Gastrocnemius medialis (tissue), 4 donors: ENCODE results near the gene ALOX5. TPM values are rescaled to one million over a fixed set of nuclear protein-coding genes. Genes with fewer than 3 reads are reported as not detected.

Experiments
- ATAC-seq, 2 donors: fragments of 150-250 bp; one replicate each; pipeline ENCODE4 v1.9.1; 2016
- DNase-seq, 2 donors: peaks; one replicate each; pipeline ENCODE4 v3.0.0-alpha.2; 2019
- H3K27ac ChIP-seq, 4 donors: fragments of 200-600 bp; sonication (generic); 1 replicate in 1 of 4; 2 replicates in 3 of 4; pipeline ENCODE4 v1.5.1; 2016 to 2018; ENCODE audit warnings: mild to moderate bottlenecking in 2 of 4, moderate library complexity in 1 of 4
- H3K27me3 ChIP-seq, 3 donors: fragments of 200-600 bp; sonication (generic) in 2 of 3; 1 replicate in 1 of 3; 2 replicates in 2 of 3; pipeline versions ENCODE4 v1.5.1 to v1.6.0; 2016 to 2019; ENCODE audit warnings: mild to moderate bottlenecking in 1 of 3, moderate library complexity in 1 of 3
- H3K36me3 ChIP-seq, 2 donors: fragments of 200-600 bp; sonication (generic) in 1 of 2; one replicate each; pipeline ENCODE4 v1.5.1; 2017 to 2018
- H3K4me1 ChIP-seq, 2 donors: fragments of 200-600 bp; sonication (generic) in 1 of 2; one replicate each; pipeline ENCODE4 v1.5.1; 2016 to 2017; ENCODE audit warnings: mild to moderate bottlenecking in 2 of 2
- H3K4me3 ChIP-seq, 4 donors: fragments of 200-600 bp; sonication (generic) in 3 of 4; 1 replicate in 1 of 4; 2 replicates in 3 of 4; pipeline ENCODE4 v1.5.1; 2016 to 2019; ENCODE audit warnings: mild to moderate bottlenecking in 2 of 4
- H3K9me3 ChIP-seq, 3 donors: fragments of 200-600 bp; sonication (generic) in 2 of 3; 1 replicate in 1 of 3; 2 replicates in 2 of 3; pipeline ENCODE4 v1.5.1; 2016 to 2019
- POLR2A ChIP-seq, 2 donors: fragments of 450-650 bp; IDR thresholded peaks; one replicate each; pipeline ENCODE4 v1.6.1; 2017; ENCODE audit warnings: antibody characterized with exemption in 2 of 2, mild to moderate bottlenecking in 2 of 2, moderate library complexity in 2 of 2
- in situ Hi-C, 4 donors: fragments of 200-750 bp; cut with MboI; loops; one replicate each; pipeline versions ENCODE4 v1.15.0 to v1.8.0; 2017; ENCODE audit warnings: low sequenced_read_pairs in 4 of 4
- intact Hi-C: fragments of 100-400 bp; cut with DNase I; formaldehyde crosslinking; loops from one replicate; pipeline ENCODE4 v1.15.1; 2023; ENCODE audit warnings: low total_unique reads
- total RNA-seq, 4 donors: library from RNA; depleted of rRNA; stranded (reverse); fragments of >200 nt; gene quantifications; one replicate each; pipeline versions ENCODE4 v1.1.0 to v1.2.3, GENCODE V29; 2016
- TF ChIP-seq, protein P1 (sequence below), 5 experiments: fragments of 450-650 bp in 3 of 5; fragments of 200-600 bp in 2 of 5; sonication (generic) in 2 of 5; IDR thresholded peaks in 4 of 5; conservative IDR thresholded peaks in 1 of 5; 1 replicate in 4 of 5; 2 replicates in 1 of 5; pipeline ENCODE4 v1.5.1; 2016 to 2019; ENCODE audit warnings: antibody characterized with exemption in 5 of 5, mild to moderate bottlenecking in 3 of 5, moderate library complexity in 3 of 5

ALOX5 gene
- total RNA-seq, 4 donors from 2014 or later = 1.5 to 10.8 (median 4.2) TPM

DNA sequence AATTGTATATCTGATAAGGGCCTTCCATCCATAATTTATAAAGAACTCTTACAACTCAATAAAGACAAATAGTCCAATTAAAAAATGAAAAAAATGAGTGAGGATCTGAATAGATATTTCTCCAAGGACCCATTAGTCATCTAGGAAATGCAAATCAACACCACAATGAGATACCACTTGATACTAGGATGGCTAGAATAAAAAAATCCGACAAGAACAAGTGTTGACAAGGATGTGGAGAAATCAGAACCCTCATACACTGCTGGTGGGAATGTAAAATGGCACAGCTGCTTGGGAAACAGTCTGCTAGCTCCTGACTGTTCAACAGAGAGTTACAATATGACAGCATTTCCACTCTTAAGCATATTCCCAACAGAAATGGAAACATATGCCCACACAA is 24.6 kb downstream of the ALOX5 start:
- H3K27me3 ChIP-seq = peaks cover 0 to 8% (median 3%) of the 10 kb centered on the region in 3 donors
- TF ChIP-seq, protein P1, sequence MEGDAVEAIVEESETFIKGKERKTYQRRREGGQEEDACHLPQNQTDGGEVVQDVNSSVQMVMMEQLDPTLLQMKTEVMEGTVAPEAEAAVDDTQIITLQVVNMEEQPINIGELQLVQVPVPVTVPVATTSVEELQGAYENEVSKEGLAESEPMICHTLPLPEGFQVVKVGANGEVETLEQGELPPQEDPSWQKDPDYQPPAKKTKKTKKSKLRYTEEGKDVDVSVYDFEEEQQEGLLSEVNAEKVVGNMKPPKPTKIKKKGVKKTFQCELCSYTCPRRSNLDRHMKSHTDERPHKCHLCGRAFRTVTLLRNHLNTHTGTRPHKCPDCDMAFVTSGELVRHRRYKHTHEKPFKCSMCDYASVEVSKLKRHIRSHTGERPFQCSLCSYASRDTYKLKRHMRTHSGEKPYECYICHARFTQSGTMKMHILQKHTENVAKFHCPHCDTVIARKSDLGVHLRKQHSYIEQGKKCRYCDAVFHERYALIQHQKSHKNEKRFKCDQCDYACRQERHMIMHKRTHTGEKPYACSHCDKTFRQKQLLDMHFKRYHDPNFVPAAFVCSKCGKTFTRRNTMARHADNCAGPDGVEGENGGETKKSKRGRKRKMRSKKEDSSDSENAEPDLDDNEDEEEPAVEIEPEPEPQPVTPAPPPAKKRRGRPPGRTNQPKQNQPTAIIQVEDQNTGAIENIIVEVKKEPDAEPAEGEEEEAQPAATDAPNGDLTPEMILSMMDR (IDR thresholded peaks at IDR 0.05 in 4 of 5, conservative IDR thresholded peaks at IDR 0.05 in 1 of 5) = no peak
- TF ChIP-seq POLR2A (IDR thresholded peaks at IDR 0.05) = no peak
- no peak overlapping the region for H3K27ac ChIP-seq
- no peaks in the 10 kb centered on the region for H3K4me1 ChIP-seq
- H3K36me3 ChIP-seq = no peaks in the 10 kb centered on the region
- no peak for ATAC-seq
- intact Hi-C loops (no loop called here), in situ Hi-C loops (no loop called here)
- no peak overlapping the region for H3K4me3 ChIP-seq
- H3K9me3 ChIP-seq = no peaks in the 10 kb centered on the region
- DNase-seq = no peak

DNA sequence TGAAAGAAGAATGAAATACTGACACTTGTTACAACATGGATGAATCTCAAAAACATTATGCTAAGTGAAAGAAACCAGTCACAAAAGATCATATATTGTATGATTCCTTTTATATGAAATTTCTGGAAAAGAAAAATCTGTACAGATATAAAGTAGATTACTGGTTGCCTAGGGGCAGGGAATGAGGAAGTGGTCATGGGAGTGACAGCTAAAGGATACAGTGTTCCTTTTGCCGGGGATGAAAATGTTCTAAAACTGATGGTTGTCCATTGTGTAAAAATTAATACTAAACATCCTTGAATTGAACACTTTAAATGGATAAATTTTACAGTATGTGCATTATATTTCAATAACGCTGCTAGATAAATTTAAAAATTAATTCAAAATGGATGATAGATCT is 25.1 kb downstream of the ALOX5 start:
- no peak overlapping the region for H3K27ac ChIP-seq
- no peaks in the 10 kb centered on the region for H3K4me1 ChIP-seq
- H3K4me3 ChIP-seq = no peak overlapping the region
- H3K9me3 ChIP-seq = no peaks in the 10 kb centered on the region
- no peak for TF ChIP-seq POLR2A (IDR thresholded peaks at IDR 0.05)
- TF ChIP-seq, protein P1 (IDR thresholded peaks at IDR 0.05 in 4 of 5, conservative IDR thresholded peaks at IDR 0.05 in 1 of 5) = no peak
- H3K27me3 ChIP-seq = peaks cover 0 to 8% (median 3%) of the 10 kb centered on the region in 3 donors
- in situ Hi-C loops = no loop called here
- ATAC-seq (no peak), DNase-seq (no peak)
- intact Hi-C loops = no loop called here
- H3K36me3 ChIP-seq = no peaks in the 10 kb centered on the region

DNA sequence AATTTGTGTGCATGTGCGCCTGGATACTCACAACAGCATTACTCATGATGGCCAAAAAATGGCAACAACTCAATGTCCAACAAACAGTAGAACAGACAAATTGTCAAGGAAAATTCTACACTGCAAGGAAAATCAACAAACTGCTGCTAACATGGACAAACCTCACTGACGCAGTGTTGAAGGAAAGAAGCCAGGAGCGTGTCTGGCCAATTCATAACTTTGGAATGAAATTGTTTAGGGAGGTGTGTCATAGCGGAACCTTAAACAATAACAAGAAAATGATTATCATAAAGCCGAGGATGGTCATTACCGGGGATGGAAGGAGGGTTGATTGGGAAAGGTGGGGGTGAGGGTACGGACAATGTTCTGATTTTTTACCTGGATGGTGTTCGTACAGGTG is 29.1 kb downstream of the ALOX5 start:
- in situ Hi-C loops = no loop called here
- H3K4me1 ChIP-seq = no peaks in the 10 kb centered on the region
- no peak for TF ChIP-seq POLR2A (IDR thresholded peaks at IDR 0.05)
- TF ChIP-seq, protein P1 (IDR thresholded peaks at IDR 0.05 in 4 of 5, conservative IDR thresholded peaks at IDR 0.05 in 1 of 5) = no peak
- peaks cover 0 to 13% (median 11%) of the 10 kb centered on the region in 3 donors for H3K27me3 ChIP-seq
- no peak overlapping the region for H3K27ac ChIP-seq
- ATAC-seq = no peak
- no peaks in the 10 kb centered on the region for H3K9me3 ChIP-seq
- DNase-seq = no peak
- no peak overlapping the region for H3K4me3 ChIP-seq
- no peaks in the 10 kb centered on the region for H3K36me3 ChIP-seq
- intact Hi-C loops = no loop called here

DNA sequence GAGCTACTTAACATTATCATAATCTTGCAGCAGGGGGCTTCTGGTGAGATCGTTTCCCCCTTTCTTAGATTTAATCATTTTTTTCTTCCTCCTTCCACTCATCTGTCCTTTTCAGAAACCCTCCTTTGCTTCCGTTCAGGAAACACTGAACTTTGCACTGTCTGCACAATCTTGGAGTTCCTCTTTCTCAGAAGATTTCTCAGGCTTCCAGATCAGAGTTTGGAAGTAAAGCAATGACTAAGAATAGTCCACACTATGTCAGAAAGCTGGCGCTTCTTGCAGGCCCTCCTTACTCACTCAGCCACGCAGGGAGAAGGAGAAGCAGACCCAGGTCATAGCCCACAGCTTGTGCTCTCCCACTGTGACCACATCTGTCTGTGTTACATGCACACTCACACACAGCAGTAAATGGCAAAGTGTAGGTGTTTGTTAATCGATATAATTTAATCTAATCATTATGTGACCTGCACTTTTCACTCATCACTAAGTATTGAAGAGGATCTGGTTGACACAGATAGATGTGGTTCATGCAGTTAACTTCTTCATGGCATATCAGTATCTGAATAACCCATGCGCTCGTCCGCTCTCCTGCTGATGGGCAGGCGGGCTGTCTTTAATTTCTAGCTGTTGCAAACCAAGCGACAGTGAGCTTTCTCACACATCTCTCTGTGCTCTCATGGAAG is 30.2 kb downstream of the ALOX5 start:
- Histone ChIP-seq H3K36me3 (no peaks in the 10 kb centered on the region), H3K27ac (no peak overlapping the region), H3K4me3 (no peak overlapping the region), H3K9me3 (no peaks in the 10 kb centered on the region), H3K27me3 (peaks cover 0 to 13% (median 11%) of the 10 kb centered on the region in 3 donors), H3K4me1 (no peaks in the 10 kb centered on the region)
- in situ Hi-C loops = no loop called here
- TF ChIP-seq, protein P1 (IDR thresholded peaks at IDR 0.05 in 4 of 5, conservative IDR thresholded peaks at IDR 0.05 in 1 of 5) = no peak
- TF ChIP-seq POLR2A (IDR thresholded peaks at IDR 0.05) = no peak
- no peak for DNase-seq
- ATAC-seq = peak in 1 of 2 donors; percentile 55
- intact Hi-C loops = no loop called here

DNA sequence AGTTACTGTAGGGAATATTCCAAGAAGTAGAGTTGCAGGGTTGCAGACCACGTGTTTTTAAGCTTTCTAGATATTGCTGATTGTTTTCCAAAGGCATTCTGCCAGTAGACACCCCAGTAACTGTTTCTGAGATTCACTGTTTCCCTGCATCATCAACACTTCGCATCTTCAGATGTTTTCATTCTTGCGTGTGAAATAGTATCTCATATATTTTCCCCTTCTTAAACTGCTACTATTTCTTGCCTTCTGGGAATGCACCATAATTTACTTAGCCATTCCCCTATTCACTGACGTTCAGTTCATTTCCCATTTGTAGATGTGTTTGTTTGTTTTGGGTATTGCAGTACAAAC is 30.7 kb downstream of the ALOX5 start:
- no peak for ATAC-seq
- TF ChIP-seq, protein P1 (IDR thresholded peaks at IDR 0.05 in 4 of 5, conservative IDR thresholded peaks at IDR 0.05 in 1 of 5) = no peak
- TF ChIP-seq POLR2A (IDR thresholded peaks at IDR 0.05) = no peak

More for the DNA sequence above, 30.7 kb downstream of the ALOX5 start:
- H3K9me3 ChIP-seq = no peaks in the 10 kb centered on the region
- H3K4me3 ChIP-seq = no peak overlapping the region
- H3K27ac ChIP-seq = no peak overlapping the region
- H3K4me1 ChIP-seq = no peaks in the 10 kb centered on the region
- intact Hi-C loops = no loop called here
- H3K27me3 ChIP-seq = peaks cover 0 to 13% (median 11%) of the 10 kb centered on the region in 3 donors
- in situ Hi-C loops = no loop called here
- no peaks in the 10 kb centered on the region for H3K36me3 ChIP-seq
- no peak for DNase-seq
